EL (cell line): ENCODE results near the gene NDUFV2.
"Not testable (repeated sequence)": the region's sequence is repeated elsewhere in the genome, so short reads cannot be mapped to it uniquely, and the experiment has no call there.

ENCODE experiments used
- DNase-seq: peaks from one replicate; pipeline ENCODE4 v3.0.0-alpha.2; 2016

Gene NDUFV2

DNA sequence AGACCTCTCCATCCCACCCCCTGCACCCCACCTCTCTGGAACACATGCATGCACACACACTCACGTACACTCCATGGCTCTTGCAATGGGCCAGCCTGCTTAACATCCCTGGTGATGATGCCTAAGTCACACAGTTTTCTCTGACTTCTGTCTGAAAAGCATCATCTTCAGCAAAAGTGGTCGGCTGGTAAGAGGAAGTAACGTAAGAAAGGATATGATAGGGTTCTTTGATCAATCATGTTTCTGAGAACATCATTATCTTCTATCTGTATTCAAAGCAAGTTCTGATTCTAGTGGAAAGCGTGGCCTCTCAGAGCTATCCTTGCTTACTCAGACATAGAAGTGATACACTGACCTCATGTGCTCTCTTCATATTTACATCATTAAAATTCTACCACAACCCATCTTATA is 11.4 kb upstream of the NDUFV2 start:
- DNase-seq, result no peak

DNA sequence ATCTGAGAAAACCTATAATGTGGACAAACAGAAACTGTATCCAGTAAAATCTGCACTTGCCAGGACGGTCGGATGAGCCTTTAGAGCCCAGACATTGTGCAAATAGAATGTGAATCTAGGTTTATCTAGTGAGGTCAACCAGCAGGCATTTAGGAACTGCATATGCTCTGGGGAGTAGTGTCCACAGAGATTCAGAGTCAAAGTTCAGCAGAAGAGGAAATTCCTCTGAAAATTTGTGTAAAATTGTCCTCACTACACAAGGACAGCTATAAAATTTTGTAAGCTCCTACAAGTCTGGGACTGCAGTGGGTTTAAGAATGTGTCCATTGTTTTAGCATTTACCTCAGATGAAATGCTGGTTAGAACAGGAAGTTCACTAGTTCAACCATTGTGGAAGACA is 9.8 kb upstream of the NDUFV2 start:
- peak; percentile 12 for DNase-seq

DNA sequence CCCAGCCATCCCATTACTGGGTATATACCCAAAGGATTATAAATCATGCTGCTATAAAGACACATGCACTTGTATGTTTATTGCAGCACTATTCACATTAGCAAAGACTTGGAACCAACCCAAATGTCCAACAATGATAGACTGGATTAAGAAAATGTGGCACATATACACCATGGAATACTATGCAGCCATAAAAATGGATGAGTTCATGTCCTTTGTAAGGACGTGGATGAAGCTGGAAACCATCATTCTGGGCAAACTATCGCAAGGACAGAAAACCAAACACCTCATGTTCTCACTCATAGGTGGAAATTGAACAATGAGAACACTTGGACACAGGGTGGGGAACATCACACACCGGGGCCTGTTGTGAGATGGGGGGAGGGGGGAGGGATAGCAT is 9.4 kb upstream of the NDUFV2 start:
- not testable (repeated sequence) for DNase-seq

DNA sequence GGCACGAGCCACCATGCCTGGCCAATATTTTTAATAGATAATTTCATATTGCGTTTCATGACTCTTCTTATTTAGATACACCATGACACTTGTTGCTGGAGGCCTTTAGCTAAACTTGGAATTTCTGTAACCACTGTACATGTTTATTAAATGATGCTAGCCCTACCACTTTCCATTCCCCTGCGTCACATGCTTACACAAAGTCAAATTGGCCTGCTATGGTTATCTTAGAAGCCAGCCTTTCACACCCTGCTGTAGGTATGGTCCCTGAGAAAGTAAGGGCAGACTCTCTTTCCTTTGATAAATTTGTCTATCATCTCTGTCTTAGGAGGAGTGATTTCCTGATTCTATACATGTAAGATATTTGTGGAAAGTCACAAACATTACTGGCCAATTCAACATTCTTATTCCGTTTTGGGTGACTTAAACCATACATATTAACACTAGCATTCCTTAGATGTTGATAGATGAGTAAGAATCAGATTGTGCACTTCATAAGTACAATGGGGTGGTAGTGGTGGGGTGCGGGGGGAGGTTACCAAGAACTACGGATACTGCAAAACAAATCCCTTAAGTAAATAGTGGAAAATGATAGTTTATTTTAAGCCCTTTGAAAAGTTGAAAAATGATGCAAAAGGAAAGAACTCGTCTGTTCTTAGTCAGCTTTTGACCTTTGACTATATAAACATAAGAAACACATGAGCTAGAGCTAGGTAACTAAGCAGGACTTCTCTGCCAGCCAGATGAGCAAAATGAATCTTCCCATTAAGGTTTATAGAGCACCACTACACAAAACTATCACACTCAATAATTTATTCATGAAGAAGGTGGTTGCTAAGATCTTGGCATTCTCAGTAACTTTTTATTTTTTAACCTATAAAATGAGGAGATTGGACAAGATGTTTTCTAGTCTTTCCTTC is 7.9 kb upstream of the NDUFV2 start:
- DNase-seq, result peak; percentile 76

DNA sequence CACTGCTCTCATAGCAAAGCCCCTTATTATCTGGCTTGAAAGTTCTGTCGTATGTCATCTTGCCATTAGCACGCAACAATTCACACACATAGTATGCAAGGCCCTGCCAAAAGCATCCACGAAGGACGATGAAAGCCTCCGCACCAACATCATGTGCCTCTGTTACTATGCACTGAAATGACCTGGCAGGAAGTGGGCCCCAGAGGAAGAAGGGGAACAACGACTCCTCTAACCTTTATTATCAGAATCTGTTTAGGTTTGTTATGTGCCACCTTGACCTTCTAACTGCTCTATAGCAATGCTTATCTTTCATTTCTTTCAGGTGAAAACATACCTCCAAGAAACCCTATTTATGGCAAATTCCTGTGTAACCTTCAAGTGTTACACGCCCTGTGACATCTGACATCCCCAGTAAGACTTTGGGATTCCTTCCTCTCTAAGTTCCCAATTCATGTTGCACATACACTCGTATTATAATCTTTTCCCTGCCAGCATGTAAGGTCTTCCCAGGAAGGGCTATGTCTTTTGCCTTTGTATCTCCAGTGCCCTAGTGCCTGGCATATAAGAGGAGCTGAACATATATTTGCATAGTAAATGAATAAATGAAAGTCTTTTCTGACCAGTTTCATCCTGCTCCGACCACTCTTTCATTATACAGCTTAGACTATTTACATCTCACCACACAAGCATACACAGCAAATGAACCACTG is 7.0 kb upstream of the NDUFV2 start:
- peak; percentile 37 for DNase-seq

DNA sequence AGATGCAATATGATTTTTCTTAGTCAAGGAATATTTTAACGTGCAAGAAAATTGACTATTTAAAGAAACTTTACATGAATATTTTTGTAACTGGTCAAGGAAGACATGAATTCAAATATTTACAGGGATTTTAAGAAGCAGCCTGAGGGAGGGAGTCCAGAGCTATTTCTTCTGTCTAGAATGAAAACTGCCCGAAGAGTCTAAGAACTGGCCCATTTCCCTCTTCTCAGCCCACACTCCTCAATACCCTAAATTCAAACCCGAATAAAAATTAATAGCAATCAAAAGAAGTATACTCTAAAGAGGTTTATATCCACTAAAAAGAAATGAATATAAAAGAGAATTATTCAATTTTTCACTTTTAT is 6.5 kb upstream of the NDUFV2 start:
- DNase-seq, result no peak

GRCh38 chr18:9096685-9097084 is 5.8 kb upstream of the NDUFV2 start:
- no peak for DNase-seq

- DNase-seq, result no peak
These were observed 5.2 kb upstream of the NDUFV2 start for GRCh38 chr18:9097349-9097748.

- peak; percentile 46 for DNase-seq
These were observed 1.7 kb upstream of the NDUFV2 start for GRCh38 chr18:9100796-9101195.

- peak; percentile 80 for DNase-seq
These were observed 580 bp upstream of the NDUFV2 start for GRCh38 chr18:9101730-9102507.

DNA sequence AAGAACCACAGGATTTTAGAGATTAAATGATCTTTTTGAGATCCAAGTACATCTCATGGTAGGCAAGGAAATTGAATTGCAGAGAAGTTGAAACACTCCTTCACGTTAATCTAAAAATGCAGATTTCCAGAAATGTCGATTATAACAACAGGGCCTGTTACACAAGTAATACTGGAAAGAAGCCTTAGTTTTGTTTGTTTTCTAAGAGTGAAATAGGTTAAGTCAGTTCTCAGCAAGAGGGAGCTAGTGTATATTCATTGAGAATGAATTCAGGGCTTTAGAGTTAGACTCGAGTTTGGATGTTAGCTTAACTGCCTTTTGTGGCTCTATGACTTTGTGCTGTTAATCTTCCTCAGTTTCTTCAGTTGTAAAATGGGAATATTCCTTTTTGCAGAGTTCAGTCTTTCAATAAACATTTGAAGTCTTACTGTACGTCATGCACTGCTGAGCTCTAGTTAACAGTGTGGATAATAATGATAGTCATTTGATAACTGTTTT is 926 bp downstream of the NDUFV2 start:
- no peak for DNase-seq

DNA sequence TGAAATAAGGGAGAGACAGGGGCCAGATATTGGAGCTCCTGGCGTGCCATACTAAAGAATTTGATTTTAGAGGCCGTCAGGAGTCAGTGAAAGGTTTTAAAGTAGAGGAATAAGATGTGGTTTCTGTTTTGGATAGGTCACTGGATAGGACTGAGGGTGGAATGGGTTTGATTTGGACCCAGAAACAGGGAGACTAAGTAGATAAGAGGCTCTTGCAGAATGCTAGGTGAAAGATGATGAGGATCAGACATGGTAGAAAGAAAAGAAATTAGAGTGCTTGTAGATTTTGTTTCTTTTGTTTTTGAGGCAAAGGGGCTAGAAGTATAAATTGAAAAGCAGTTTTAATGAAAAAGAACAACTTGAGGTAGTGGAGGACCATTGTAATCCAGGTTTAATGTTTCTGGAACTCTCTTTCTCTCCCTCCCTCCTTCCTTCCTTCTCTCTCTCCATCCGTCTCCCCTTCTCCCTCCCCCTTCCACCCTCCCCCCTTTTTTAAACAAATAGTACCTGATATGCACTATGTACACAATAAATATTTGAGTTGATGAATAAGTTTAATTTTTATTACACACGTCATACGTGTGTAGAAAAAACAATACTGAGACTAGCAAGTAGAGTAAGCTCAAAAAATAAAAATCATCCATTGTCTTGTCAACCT is 1.9 kb downstream of the NDUFV2 start:
- DNase-seq, result no peak

GRCh38 chr18:9105420-9105819 is 2.9 kb downstream of the NDUFV2 start:
- DNase-seq, result no peak

DNA sequence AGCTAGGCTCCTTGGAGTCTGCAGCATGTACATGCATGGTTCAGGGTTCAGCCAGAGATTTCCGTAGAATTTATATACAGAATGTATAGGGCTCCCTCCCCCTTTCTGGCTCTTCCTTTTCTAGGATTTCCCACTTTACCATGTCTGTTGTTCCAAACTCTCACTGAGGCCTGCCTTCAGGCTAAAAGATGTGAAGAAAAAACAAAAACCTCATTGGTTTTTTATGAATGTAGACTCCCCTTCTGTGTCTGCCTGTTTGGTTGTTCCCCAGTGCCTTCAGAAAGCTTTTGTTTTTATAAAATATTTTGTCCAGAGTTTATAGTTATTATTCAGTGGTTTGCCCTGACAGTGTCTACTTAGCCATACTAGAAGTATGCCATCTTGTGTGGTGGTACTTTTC is 3.6 kb downstream of the NDUFV2 start:
- DNase-seq, result no peak

- DNase-seq, result no peak
These were observed 4.5 kb downstream of the NDUFV2 start for GRCh38 chr18:9106800-9107584.

DNA sequence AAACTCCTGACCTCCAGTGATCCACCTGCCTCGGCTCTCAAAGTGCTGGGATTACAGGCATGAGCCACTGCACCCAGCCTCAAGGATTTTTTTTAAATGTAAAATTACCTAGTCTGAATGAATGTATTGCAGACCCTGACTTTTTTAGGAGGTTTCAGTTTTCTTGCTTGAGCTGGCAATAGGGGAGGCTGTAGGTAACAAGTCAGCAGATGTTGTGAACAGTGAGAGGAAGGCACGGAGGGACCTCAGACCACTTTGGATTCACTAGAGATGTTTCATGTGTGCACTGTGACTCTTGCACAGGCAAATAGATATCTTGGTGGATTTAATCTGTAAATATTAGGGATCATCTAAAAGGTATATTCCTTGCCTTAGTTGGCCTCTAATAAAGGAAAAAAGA is 6.4 kb downstream of the NDUFV2 start:
- DNase-seq, result no peak

- no peak for DNase-seq
These were observed 7.0 kb downstream of the NDUFV2 start for GRCh38 chr18:9109523-9109922.

- no peak for DNase-seq
These were observed 11.1 kb downstream of the NDUFV2 start for GRCh38 chr18:9113468-9114149.

- no peak for DNase-seq
These were observed 13.5 kb downstream of the NDUFV2 start for GRCh38 chr18:9115984-9116383.

- no peak for DNase-seq
These were observed 15.7 kb downstream of the NDUFV2 start for GRCh38 chr18:9117980-9118841.
